IMR-90 (cell line): ENCODE data around the gene NRXN2. TPM values are rescaled to one million over a fixed set of nuclear protein-coding genes. Genes with fewer than 3 reads are reported as not detected.

Source experiments
- ATAC-seq: fragments of 200-7000 bp; cut with Tn5 transposase; 2 replicates; pipeline ENCODE4 v1.9.1; 2020; ENCODE audit warnings: low read depth, mild to moderate bottlenecking, moderate library complexity
- BruUV-seq: library from RNA; stranded (reverse); fragments of 400-500 nt; replicated peaks from 2 replicates; lab custom pipeline; 2021; lab: Mats Ljungman, UMichigan
- CTCF ChIA-PET: fragments of 300-600 bp; formaldehyde crosslinking; extraction: SDS; loops from one replicate; lab custom pipeline; 2021; ENCODE audit warnings: antibody characterized with exemption; lab: Yijun Ruan, JAX
- POLR2A ChIA-PET: fragments of 300-600 bp; sonication (Branson Sonifier 250); formaldehyde crosslinking; loops from one replicate; lab custom pipeline; 2022; ENCODE audit warnings: antibody characterized with exemption; ENCODE audit not compliant: unreplicated experiment; lab: Charles Lee
- DNase-seq: peaks from one replicate; pipeline ENCODE4 v3.0.0; 2013
- H2AFZ ChIP-seq: replicated peaks from 2 replicates; pipeline ENCODE3; 2013; ENCODE audit warnings: low read length, mild to moderate bottlenecking; ENCODE audit not compliant: poor library complexity
- H2AK5ac ChIP-seq: 2 replicates; pipeline ENCODE4 v1.6.1; 2013; ENCODE audit warnings: low read depth, low read length, inconsistent platforms
- H2AK9ac ChIP-seq: replicated peaks from 2 replicates; pipeline ENCODE3; 2013; ENCODE audit warnings: mild to moderate bottlenecking, low read depth, low read length, moderate library complexity; ENCODE audit not compliant: poor library complexity
- H2BK120ac ChIP-seq: 2 replicates; pipeline ENCODE4 v1.6.1; 2013; ENCODE audit warnings: low read depth, low read length, inconsistent platforms
- H2BK15ac ChIP-seq: 3 replicates; pipeline ENCODE4 v1.6.1; 2013; ENCODE audit warnings: low read depth, low read length, inconsistent platforms
- H2BK20ac ChIP-seq: 2 replicates; pipeline ENCODE4 v1.6.1; 2013; ENCODE audit warnings: low read depth, mild to moderate bottlenecking, inconsistent platforms, low read length, moderate library complexity
- H2BK5ac ChIP-seq: 2 replicates; pipeline ENCODE4 v1.6.1; 2013; ENCODE audit warnings: mild to moderate bottlenecking, low read depth, low read length, inconsistent platforms; ENCODE audit not compliant: poor library complexity, severe bottlenecking
- H3K14ac ChIP-seq: replicated peaks from 2 replicates; pipeline ENCODE4 v1.6.1; 2013; ENCODE audit warnings: low read depth, low read length, inconsistent platforms
- H3K18ac ChIP-seq: 2 replicates; pipeline ENCODE4 v1.6.1; 2013; ENCODE audit warnings: low read depth, low read length, control low read depth
- H3K23ac ChIP-seq: 2 replicates; pipeline ENCODE4 v1.6.1; 2013; ENCODE audit warnings: low read depth, low read length, inconsistent platforms
- H3K27ac ChIP-seq: 2 replicates; pipeline ENCODE4 v1.5.1; 2013; ENCODE audit warnings: mild to moderate bottlenecking, control low read depth, low read length; ENCODE audit not compliant: insufficient read depth
- H3K27me3 ChIP-seq: 2 replicates; pipeline ENCODE4 v1.6.1; 2013; ENCODE audit warnings: low read length; ENCODE audit not compliant: control insufficient read depth, insufficient read depth
- H3K36me3 ChIP-seq: 2 replicates; pipeline ENCODE4 v1.6.1; 2013; ENCODE audit warnings: low read length, mixed read lengths; ENCODE audit not compliant: control insufficient read depth, insufficient read depth
- H3K4ac ChIP-seq: 2 replicates; pipeline ENCODE4 v1.6.1; 2013; ENCODE audit warnings: low read depth, low read length, inconsistent platforms
- H3K4me1 ChIP-seq: 2 replicates; pipeline ENCODE4 v1.6.1; 2013; ENCODE audit warnings: low read length, mixed read lengths; ENCODE audit not compliant: control insufficient read depth, insufficient read depth
- H3K4me2 ChIP-seq: 2 replicates; pipeline ENCODE4 v1.6.1; 2013; ENCODE audit warnings: low read depth, mild to moderate bottlenecking, control low read depth, low read length, moderate library complexity
- H3K4me3 ChIP-seq: 2 replicates; pipeline ENCODE4 v1.5.1; 2013; ENCODE audit warnings: low read depth, mild to moderate bottlenecking, control low read depth, low read length, moderate library complexity; ENCODE audit not compliant: insufficient read depth
- H3K56ac ChIP-seq: 2 replicates; pipeline ENCODE4 v1.6.1; 2013; ENCODE audit warnings: low read length, inconsistent platforms; ENCODE audit not compliant: insufficient read depth; ENCODE audit errors: extremely low read depth
- H3K79me1 ChIP-seq, 2 experiments: 2 replicates each; pipeline ENCODE4 v1.6.1; 2013; ENCODE audit warnings: low read length in 2 of 2, inconsistent platforms in 1 of 2, low read depth in 1 of 2
- H3K9ac ChIP-seq: 2 replicates; pipeline ENCODE4 v1.6.1; 2013; ENCODE audit warnings: low read depth, low read length, control low read depth
- H3K9me1 ChIP-seq: 2 replicates; pipeline ENCODE4 v1.6.1; 2013; ENCODE audit warnings: low read length, inconsistent platforms; ENCODE audit not compliant: insufficient read depth
- H3K9me3 ChIP-seq: 2 replicates; pipeline ENCODE4 v1.6.1; 2013; ENCODE audit warnings: low read length; ENCODE audit not compliant: control insufficient read depth, insufficient read depth
- H4K20me1 ChIP-seq: 2 replicates; pipeline ENCODE4 v1.6.1; 2013; ENCODE audit warnings: low read length, inconsistent platforms; ENCODE audit not compliant: insufficient read depth
- H4K5ac ChIP-seq: 2 replicates; pipeline ENCODE4 v1.6.1; 2013; ENCODE audit warnings: mild to moderate bottlenecking, low read depth, low read length, control low read depth
- H4K8ac ChIP-seq, 2 experiments: 2 replicates each; pipeline ENCODE4 v1.6.1; 2013; ENCODE audit warnings: low read depth in 2 of 2, low read length in 2 of 2, control low read depth in 1 of 2, inconsistent platforms in 1 of 2
- H4K91ac ChIP-seq: 2 replicates; pipeline ENCODE4 v1.6.1; 2013; ENCODE audit warnings: low read depth, low read length, inconsistent platforms; ENCODE audit not compliant: insufficient read depth
- MAFK ChIP-seq: IDR thresholded peaks from 2 replicates; pipeline ENCODE4 v1.6.1; 2012; ENCODE audit warnings: low read depth, low read length, improper control_type of control experiment
- WGBS, 2 experiments: methylation state at CpG; one replicate each; pipeline versions ENCODE4 v1.1.5 to v1.1.7; 2013; ENCODE audit warnings: missing lambda C conversion rate in 2 of 2; ENCODE audit not compliant: insufficient read length in 1 of 2; ENCODE audit errors: extremely low coverage in 2 of 2; 5-methylcytosine and 5-hydroxymethylcytosine counted together
- dilution Hi-C: fragments of 300-500 bp; cut with HindIII; formaldehyde crosslinking; loops from one replicate; pipeline ENCODE4 v1.14.3; 2018; ENCODE audit warnings: low sequenced_read_pairs; ENCODE audit not compliant: unreplicated experiment
- in situ Hi-C: fragments of 300-500 bp; cut with MboI; formaldehyde crosslinking; loops from 3 replicates; pipeline ENCODE4 v1.14.3; 2019; ENCODE audit warnings: low sequenced_read_pairs, inconsistent platforms, mixed read lengths
- intact Hi-C: fragments of 100-400 bp; cut with micrococcal nuclease; formaldehyde crosslinking; loops from 2 replicates; pipeline ENCODE4 v1.10.0; 2022
- polyA plus RNA-seq, 3 experiments: library from polyadenylated mRNA; depleted of rRNA; stranded (reverse); fragments of >200 nt; gene quantifications; 2 replicates each; pipeline ENCODE4 v1.2.3, GENCODE V29; 2012; ENCODE audit warnings: low replicate concordance in 1 of 3
- total RNA-seq: library from RNA; depleted of rRNA; stranded (reverse); fragments of >200 nt; gene quantifications from 2 replicates; pipeline ENCODE4 v1.2.3, GENCODE V29; 2012

Gene NRXN2
- total and polyA plus RNA-seq, 2 of the 4 experiments (the other 2 are of a cell fraction): 0.18 to 0.22 TPM

- Histone ChIP-seq H3K14ac (no peak overlapping the region), H2BK20ac (no peak overlapping the region), H3K56ac (no peak overlapping the region), H4K91ac (no peak overlapping the region), H4K8ac (no peak overlapping the region), H3K27me3 (peaks cover 71% of the 10 kb centered on the region), H2BK15ac (no peak overlapping the region), H3K9me3 (no peaks in the 10 kb centered on the region), H3K4me3 (no peak overlapping the region), H3K4me1 (no peaks in the 10 kb centered on the region; the same call in 1 of the 2 replicates), H3K9ac (no peak overlapping the region), H3K23ac (no peak overlapping the region), H2BK5ac (no peak overlapping the region), H3K27ac (no peak overlapping the region), H3K18ac (no peak overlapping the region), H2BK120ac (no peak overlapping the region), H3K4me2 (no peak overlapping the region), H4K5ac (no peak overlapping the region), H2AK5ac (no peak overlapping the region), H3K79me1 (no peaks in the 10 kb centered on the region), H3K9me1 (no peaks in the 10 kb centered on the region), H2AFZ (no peak overlapping the region), H3K4ac (no peak overlapping the region), H2AK9ac (no peak overlapping the region), H3K36me3 (no peaks in the 10 kb centered on the region), H4K20me1 (no peaks in the 10 kb centered on the region)
- dilution Hi-C loops: no loop called here
- ChIA-PET CTCF (interaction anchor here (0.5 kb wide), 1 partner anchor 1869 kb away, joined by 3 read pairs; no protein-coding TSS in a partner anchor), POLR2A (no interaction called here)
- no TSS peak for BruUV-seq
- in situ Hi-C loops: no loop called here
- intact Hi-C loops: no loop called here
- DNase-seq: no peak
- no peak for TF ChIP-seq MAFK
- ATAC-seq: no peak
- no CpG with 5 or more reads among the region's 1 CpG for WGBS, 2 experiments
Measured at GRCh38 chr11:64691543-64691942, 31.5 kb downstream of the NRXN2 start.
